NCI-H748 (cell line): Measurements from ENCODE around the gene CHRNG.

ENCODE experiments used
- DNase-seq: peaks from one replicate; lab custom pipeline; 2025; ENCODE audit not compliant: unreplicated experiment; lab: John Stamatoyannopoulos, UW

Gene CHRNG

GRCh38 chr2:232574674-232575403 is 35.3 kb downstream of the CHRNG start:
- no peak for DNase-seq

- no peak for DNase-seq
Measured at GRCh38 chr2:232575404-232575746, 35.9 kb downstream of the CHRNG start.

- DNase-seq = no peak
Measured at GRCh38 chr2:232576995-232577394, 37.5 kb downstream of the CHRNG start.

- DNase-seq = no peak
Measured at GRCh38 chr2:232577841-232578240, 38.3 kb downstream of the CHRNG start.

- no peak for DNase-seq
Measured at GRCh38 chr2:232578626-232579025, 39.1 kb downstream of the CHRNG start.

- DNase-seq = no peak
Measured at GRCh38 chr2:232580648-232580981, 41.1 kb downstream of the CHRNG start.

GRCh38 chr2:232581725-232582124 is 42.2 kb downstream of the CHRNG start:
- no peak for DNase-seq

- DNase-seq = peak; percentile 11
Measured at GRCh38 chr2:232584238-232584637, 44.7 kb downstream of the CHRNG start.

GRCh38 chr2:232586943-232587505 is 47.5 kb downstream of the CHRNG start:
- DNase-seq = no peak

GRCh38 chr2:232587512-232587911 is 48.0 kb downstream of the CHRNG start:
- DNase-seq = no peak

- DNase-seq = no peak
Measured at GRCh38 chr2:232588031-232588430, 48.5 kb downstream of the CHRNG start.

- no peak for DNase-seq
Measured at GRCh38 chr2:232588680-232589585, 49.4 kb downstream of the CHRNG start.

GRCh38 chr2:232592772-232593395 is 53.4 kb downstream of the CHRNG start:
- DNase-seq = no peak

- no peak for DNase-seq
Measured at GRCh38 chr2:232593982-232594381, 54.5 kb downstream of the CHRNG start.
